ENCODE measurements around the gene PDZD2.

DNA sequence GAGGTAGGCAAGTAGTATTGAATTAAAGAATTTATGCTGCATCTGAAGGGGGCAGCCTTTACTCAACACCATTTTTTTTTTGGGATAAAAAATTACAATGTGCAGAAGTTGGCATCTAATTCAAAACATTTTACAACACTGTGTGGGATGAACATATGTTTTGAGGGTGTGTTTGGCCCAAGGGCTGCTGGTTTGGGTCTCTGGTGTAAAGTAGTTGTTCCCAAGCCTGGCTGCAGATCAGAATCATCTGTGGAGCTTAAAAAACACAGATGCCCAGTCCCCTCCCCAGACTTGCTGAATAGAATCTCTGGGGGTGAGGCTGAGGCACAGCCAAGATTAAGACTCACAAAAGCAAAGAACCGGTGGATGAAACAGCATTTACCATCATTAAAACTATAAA is 33.0 kb upstream of the PDZD2 start:
- TF ChIP-seq POLR2A (IDR thresholded peaks at IDR 0.05): no peak
- TF ChIP-seq, protein P1, sequence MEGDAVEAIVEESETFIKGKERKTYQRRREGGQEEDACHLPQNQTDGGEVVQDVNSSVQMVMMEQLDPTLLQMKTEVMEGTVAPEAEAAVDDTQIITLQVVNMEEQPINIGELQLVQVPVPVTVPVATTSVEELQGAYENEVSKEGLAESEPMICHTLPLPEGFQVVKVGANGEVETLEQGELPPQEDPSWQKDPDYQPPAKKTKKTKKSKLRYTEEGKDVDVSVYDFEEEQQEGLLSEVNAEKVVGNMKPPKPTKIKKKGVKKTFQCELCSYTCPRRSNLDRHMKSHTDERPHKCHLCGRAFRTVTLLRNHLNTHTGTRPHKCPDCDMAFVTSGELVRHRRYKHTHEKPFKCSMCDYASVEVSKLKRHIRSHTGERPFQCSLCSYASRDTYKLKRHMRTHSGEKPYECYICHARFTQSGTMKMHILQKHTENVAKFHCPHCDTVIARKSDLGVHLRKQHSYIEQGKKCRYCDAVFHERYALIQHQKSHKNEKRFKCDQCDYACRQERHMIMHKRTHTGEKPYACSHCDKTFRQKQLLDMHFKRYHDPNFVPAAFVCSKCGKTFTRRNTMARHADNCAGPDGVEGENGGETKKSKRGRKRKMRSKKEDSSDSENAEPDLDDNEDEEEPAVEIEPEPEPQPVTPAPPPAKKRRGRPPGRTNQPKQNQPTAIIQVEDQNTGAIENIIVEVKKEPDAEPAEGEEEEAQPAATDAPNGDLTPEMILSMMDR (IDR thresholded peaks at IDR 0.05): no peak

Measured in heart left ventricle (tissue), 13 donors.